ENCODE data around the gene SUGCT. TPM values are rescaled to one million over a fixed set of nuclear protein-coding genes. Genes with fewer than 3 reads are reported as not detected.
A peak's percentile ranks its signal among the peaks of the same experiment; 100 is the strongest.

SUGCT gene
- total RNA-seq, 2 donors from 2014 or later, result 0.66 to 0.80 TPM

GRCh38 chr7:40680657-40681056, 545.9 kb downstream of the SUGCT start:
- no peak overlapping the region for H3K4me3 Mint-ChIP-seq
- H3K27ac Mint-ChIP-seq, result no peak overlapping the region
- no peaks in the 10 kb centered on the region for H3K36me3 Mint-ChIP-seq (ENCODE audit: low read depth)
- H3K4me1 Mint-ChIP-seq, result no peaks in the 10 kb centered on the region
- no peak for ATAC-seq (replicated peaks)
- peaks cover 6% of the 10 kb centered on the region for H3K9me3 Mint-ChIP-seq
- no peaks in the 10 kb centered on the region for H3K27me3 Mint-ChIP-seq

GRCh38 chr7:40682696-40683095, 547.9 kb downstream of the SUGCT start:
- Mint-ChIP-seq H3K27ac (no peak overlapping the region), H3K36me3 (ENCODE audit: low read depth) (no peaks in the 10 kb centered on the region), H3K9me3 (peaks cover 5% of the 10 kb centered on the region), H3K4me1 (no peaks in the 10 kb centered on the region), H3K27me3 (no peaks in the 10 kb centered on the region), H3K4me3 (no peak overlapping the region)
- no peak for ATAC-seq (replicated peaks)

DNA sequence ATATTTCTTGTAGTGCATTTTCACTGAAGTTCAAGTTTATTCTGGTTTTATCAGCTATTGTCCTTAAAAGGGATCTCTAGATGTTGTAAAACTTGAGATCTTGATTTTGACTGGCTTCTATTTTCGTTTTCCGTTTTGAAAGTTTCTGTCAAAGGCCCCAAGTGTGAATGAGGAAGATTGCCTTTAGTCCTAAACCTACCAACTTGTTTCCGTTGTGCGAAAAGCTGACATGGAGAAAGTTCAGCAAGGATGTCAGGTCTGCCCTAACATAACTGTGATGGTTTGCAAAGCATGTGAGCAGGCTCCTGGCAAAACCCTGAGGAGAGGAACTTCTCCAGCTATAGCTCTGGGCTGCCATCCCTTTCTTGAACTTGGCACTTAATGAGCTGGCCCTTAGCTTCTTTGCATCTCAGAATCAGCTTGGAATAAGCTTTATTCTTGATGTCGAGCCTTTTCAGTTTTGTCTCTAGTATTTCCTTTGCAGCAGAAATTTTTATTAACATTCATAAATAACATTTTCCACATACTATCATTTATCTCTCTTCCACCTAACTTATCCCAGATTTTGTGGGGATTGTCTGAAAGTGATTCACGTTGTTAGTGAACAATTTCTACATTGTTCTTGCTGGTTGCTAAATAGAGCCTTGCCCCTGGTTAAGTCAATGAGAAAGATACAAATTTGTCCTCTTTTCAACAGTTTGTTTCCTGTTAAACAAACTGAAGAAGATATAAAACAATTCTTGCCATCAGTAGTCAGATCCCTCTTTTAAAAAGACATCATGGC, 559.4 kb downstream of the SUGCT start:
- Mint-ChIP-seq H3K4me3 (no peak overlapping the region), H3K27me3 (no peaks in the 10 kb centered on the region), H3K4me1 (no peaks in the 10 kb centered on the region), H3K27ac (no peak overlapping the region), H3K36me3 (ENCODE audit: low read depth) (no peaks in the 10 kb centered on the region), H3K9me3 (peaks cover 4% of the 10 kb centered on the region)
- no peak for ATAC-seq (replicated peaks)

GRCh38 chr7:40694991-40695390, 560.2 kb downstream of the SUGCT start:
- Mint-ChIP-seq H3K4me3 (no peak overlapping the region), H3K27ac (no peak overlapping the region), H3K27me3 (no peaks in the 10 kb centered on the region), H3K9me3 (peaks cover 4% of the 10 kb centered on the region), H3K4me1 (no peaks in the 10 kb centered on the region), H3K36me3 (ENCODE audit: low read depth) (no peaks in the 10 kb centered on the region)
- no peak for ATAC-seq (replicated peaks)

GRCh38 chr7:40697653-40698052, 562.8 kb downstream of the SUGCT start:
- Mint-ChIP-seq H3K27ac (no peak overlapping the region), H3K9me3 (no peaks in the 10 kb centered on the region), H3K4me3 (no peak overlapping the region), H3K27me3 (no peaks in the 10 kb centered on the region), H3K4me1 (no peaks in the 10 kb centered on the region), H3K36me3 (ENCODE audit: low read depth) (no peaks in the 10 kb centered on the region)
- ATAC-seq (replicated peaks), result no peak

GRCh38 chr7:40698214-40698920, 563.6 kb downstream of the SUGCT start:
- ATAC-seq (replicated peaks), result no peak
- Mint-ChIP-seq H3K27ac (no peak overlapping the region), H3K4me1 (no peaks in the 10 kb centered on the region), H3K4me3 (no peak overlapping the region), H3K36me3 (ENCODE audit: low read depth) (no peaks in the 10 kb centered on the region), H3K9me3 (no peaks in the 10 kb centered on the region), H3K27me3 (no peaks in the 10 kb centered on the region)

DNA sequence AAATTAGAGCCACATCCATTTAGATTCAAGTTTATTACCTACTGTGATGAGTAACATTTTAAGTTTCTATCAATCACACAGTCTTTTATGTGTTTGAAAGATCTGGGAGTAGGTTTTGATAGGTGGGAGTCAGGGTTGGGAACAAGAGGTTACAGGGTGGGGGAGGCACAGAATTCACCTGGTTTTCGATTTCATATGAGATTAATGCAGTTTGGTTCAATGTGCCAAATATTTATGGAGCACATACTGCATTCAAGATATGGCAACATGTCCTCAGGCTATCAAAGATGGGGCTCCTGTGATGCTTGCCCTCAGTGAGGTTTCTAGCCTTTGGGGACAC, 564.1 kb downstream of the SUGCT start:
- H3K4me3 Mint-ChIP-seq, result no peak overlapping the region

GRCh38 chr7:40700653-40701421, 566.0 kb downstream of the SUGCT start:
- peaks cover 3% of the 10 kb centered on the region for H3K9me3 Mint-ChIP-seq
- H3K36me3 Mint-ChIP-seq (ENCODE audit: low read depth), result no peaks in the 10 kb centered on the region
- no peaks in the 10 kb centered on the region for H3K27me3 Mint-ChIP-seq
- peak overlapping the region; percentile 32 for H3K27ac Mint-ChIP-seq
- H3K4me1 Mint-ChIP-seq, result no peaks in the 10 kb centered on the region
- H3K4me3 Mint-ChIP-seq, result no peak overlapping the region
- peak; percentile 59 for ATAC-seq (replicated peaks)

More for the DNA sequence above, 564.1 kb downstream of the SUGCT start:
- Mint-ChIP-seq H3K27me3 (no peaks in the 10 kb centered on the region), H3K4me1 (no peaks in the 10 kb centered on the region), H3K36me3 (ENCODE audit: low read depth) (no peaks in the 10 kb centered on the region), H3K27ac (no peak overlapping the region), H3K9me3 (peaks cover 3% of the 10 kb centered on the region)
- no peak for ATAC-seq (replicated peaks)

DNA sequence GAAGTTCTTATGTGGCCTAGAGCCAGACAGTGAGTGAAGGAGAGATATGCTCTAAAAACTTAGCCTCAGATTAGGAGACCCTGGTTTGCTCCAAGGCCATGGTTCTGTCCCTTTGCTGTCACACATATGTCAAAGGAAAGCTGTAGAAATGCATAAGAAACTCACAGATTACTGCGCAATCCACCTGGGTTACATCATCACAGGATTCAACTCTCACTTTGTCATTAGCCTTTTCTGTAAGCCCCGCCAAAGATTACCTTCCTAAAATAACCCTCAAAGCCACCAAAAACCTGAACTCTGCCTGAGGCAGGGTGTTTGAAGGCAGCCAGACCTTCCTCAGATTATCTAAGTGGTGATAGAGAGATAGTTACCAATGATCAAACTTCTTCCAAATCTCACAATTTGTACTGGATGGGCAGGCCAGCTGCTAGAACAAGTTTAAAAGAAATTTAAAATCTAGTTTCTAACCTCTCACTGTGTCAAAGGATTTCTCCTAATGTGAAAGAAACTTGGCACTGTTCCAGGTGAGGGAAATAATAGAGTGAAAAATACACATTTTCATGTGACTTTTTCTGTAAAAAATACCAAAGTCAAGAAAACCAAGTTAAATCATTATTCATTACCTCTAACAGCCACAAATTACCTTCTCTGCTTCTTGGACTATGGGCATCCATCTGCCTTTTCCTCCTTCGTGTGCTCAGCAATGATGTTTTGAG, 567.2 kb downstream of the SUGCT start:
- no peak for ATAC-seq (replicated peaks)
- Mint-ChIP-seq H3K4me1 (no peaks in the 10 kb centered on the region), H3K9me3 (peaks cover 3% of the 10 kb centered on the region), H3K27me3 (no peaks in the 10 kb centered on the region), H3K27ac (no peak overlapping the region), H3K36me3 (ENCODE audit: low read depth) (no peaks in the 10 kb centered on the region), H3K4me3 (no peak overlapping the region)

DNA sequence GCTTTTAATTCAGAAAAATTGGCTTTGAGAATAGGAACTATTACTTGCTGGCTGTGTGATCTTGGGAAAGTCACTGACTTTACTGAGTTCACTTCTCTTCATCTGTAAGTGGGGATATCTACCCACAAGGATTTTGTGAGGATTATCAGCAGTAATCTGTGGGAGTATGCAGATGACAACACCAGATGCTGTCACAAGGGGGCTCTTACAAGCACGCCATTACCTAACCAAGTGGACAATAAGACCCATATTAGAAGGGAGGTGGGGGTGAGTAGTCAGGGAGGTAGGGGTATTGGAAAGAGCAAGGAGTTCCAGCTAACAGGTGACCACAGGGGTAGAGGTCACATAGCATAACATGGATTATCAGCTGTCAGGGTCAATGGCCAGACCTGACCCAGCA, 569.4 kb downstream of the SUGCT start:
- no peak overlapping the region for H3K4me3 Mint-ChIP-seq
- no peaks in the 10 kb centered on the region for H3K36me3 Mint-ChIP-seq (ENCODE audit: low read depth)
- H3K27ac Mint-ChIP-seq, result no peak overlapping the region
- H3K9me3 Mint-ChIP-seq, result peaks cover 3% of the 10 kb centered on the region
- no peaks in the 10 kb centered on the region for H3K4me1 Mint-ChIP-seq
- H3K27me3 Mint-ChIP-seq, result no peaks in the 10 kb centered on the region
- no peak for ATAC-seq (replicated peaks)

DNA sequence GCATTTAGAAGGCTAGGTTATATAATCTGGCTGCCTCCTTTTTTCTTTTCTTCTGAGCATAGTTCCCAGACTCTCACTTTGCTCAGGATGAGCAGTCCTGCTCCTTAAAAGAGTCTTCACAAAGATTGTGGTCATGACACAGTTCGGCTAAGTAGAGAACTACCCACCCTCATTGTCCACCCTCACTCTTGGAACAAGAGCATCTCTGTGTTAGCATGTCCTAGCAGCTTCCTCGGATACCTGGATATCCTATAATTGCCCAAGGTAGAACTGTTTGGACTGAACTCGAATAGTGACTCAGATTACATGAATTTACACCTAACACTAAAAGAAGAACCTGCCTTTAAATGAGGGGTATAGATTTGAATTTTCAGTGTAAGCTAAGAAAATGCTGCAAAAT, 572.0 kb downstream of the SUGCT start:
- Mint-ChIP-seq H3K27ac (no peak overlapping the region), H3K36me3 (ENCODE audit: low read depth) (no peaks in the 10 kb centered on the region), H3K4me1 (no peaks in the 10 kb centered on the region), H3K4me3 (no peak overlapping the region), H3K9me3 (peaks cover 3% of the 10 kb centered on the region), H3K27me3 (no peaks in the 10 kb centered on the region)
- ATAC-seq (replicated peaks), result no peak

GRCh38 chr7:40709062-40709964, 574.5 kb downstream of the SUGCT start:
- Mint-ChIP-seq H3K27me3 (no peaks in the 10 kb centered on the region), H3K36me3 (ENCODE audit: low read depth) (no peaks in the 10 kb centered on the region), H3K4me1 (no peaks in the 10 kb centered on the region), H3K27ac (no peak overlapping the region), H3K9me3 (no peaks in the 10 kb centered on the region), H3K4me3 (no peak overlapping the region)
- peak; percentile 14 for ATAC-seq (replicated peaks)

GRCh38 chr7:40711706-40712105, 576.9 kb downstream of the SUGCT start:
- no peaks in the 10 kb centered on the region for H3K27me3 Mint-ChIP-seq
- H3K4me1 Mint-ChIP-seq, result no peaks in the 10 kb centered on the region
- ATAC-seq (replicated peaks), result no peak
- no peak overlapping the region for H3K4me3 Mint-ChIP-seq
- H3K36me3 Mint-ChIP-seq (ENCODE audit: low read depth), result no peaks in the 10 kb centered on the region
- peaks cover 4% of the 10 kb centered on the region for H3K9me3 Mint-ChIP-seq
- no peak overlapping the region for H3K27ac Mint-ChIP-seq
